ENCODE results near the gene TBC1D1. TPM values are rescaled to one million over a fixed set of nuclear protein-coding genes. Genes with fewer than 3 reads are reported as not detected.

The TBC1D1 gene
- polyA plus RNA-seq, 2 donors = 10.4 to 15.3 TPM

GRCh38 chr4:37936889-37937498, 46.1 kb downstream of the TBC1D1 start:
- H3K27me3 ChIP-seq (ENCODE audit: control insufficient read depth in 1 of 2, insufficient read depth in 2 of 2, low read length in 2 of 2) = no peaks in the 10 kb centered on the region
- 61 to 63% methylated on average over 7 of the region's 7 CpGs for WGBS, 2 donors
- no peak overlapping the region for H3K4me3 ChIP-seq (ENCODE audit: low read depth in 1 of 2, low read length in 2 of 2)

GRCh38 chr4:37938208-37938607, 47.3 kb downstream of the TBC1D1 start:
- Histone ChIP-seq H3K27me3 (ENCODE audit: control insufficient read depth in 1 of 2, insufficient read depth in 2 of 2, low read length in 2 of 2) (no peaks in the 10 kb centered on the region), H3K36me3 (ENCODE audit: control insufficient read depth in 2 of 2, insufficient read depth in 2 of 2, low read length in 1 of 2) (no peaks in the 10 kb centered on the region), H3K9me3 (ENCODE audit: control insufficient read depth in 2 of 2, insufficient read depth in 1 of 2, low read depth in 1 of 2, low read length in 1 of 2) (no peaks in the 10 kb centered on the region), H3K4me1 (ENCODE audit: control insufficient read depth in 2 of 2, insufficient read depth in 2 of 2, low read length in 1 of 2) (no peaks in the 10 kb centered on the region), H3K4me3 (ENCODE audit: low read depth in 1 of 2, low read length in 2 of 2) (no peak overlapping the region), H3K27ac (ENCODE audit: low read depth in 2 of 2, low read length in 1 of 2) (no peak overlapping the region)
- 89 to 98% methylated on average over 3 of the region's 3 CpGs for WGBS, 2 donors

More at GRCh38 chr4:37936889-37937498, 46.1 kb downstream of the TBC1D1 start:
- Histone ChIP-seq H3K27ac (ENCODE audit: low read depth in 2 of 2, low read length in 1 of 2) (no peak overlapping the region), H3K36me3 (ENCODE audit: control insufficient read depth in 2 of 2, insufficient read depth in 2 of 2, low read length in 1 of 2) (no peaks in the 10 kb centered on the region), H3K9me3 (ENCODE audit: control insufficient read depth in 2 of 2, insufficient read depth in 1 of 2, low read depth in 1 of 2, low read length in 1 of 2) (no peaks in the 10 kb centered on the region), H3K4me1 (ENCODE audit: control insufficient read depth in 2 of 2, insufficient read depth in 2 of 2, low read length in 1 of 2) (no peaks in the 10 kb centered on the region)

- WGBS, 2 donors = 81 to 83% methylated on average over 10 of the region's 10 CpGs
- Histone ChIP-seq H3K4me1 (ENCODE audit: control insufficient read depth in 2 of 2, insufficient read depth in 2 of 2, low read length in 1 of 2) (peaks cover 0 to 3% of the 10 kb centered on the region in 2 donors), H3K36me3 (ENCODE audit: control insufficient read depth in 2 of 2, insufficient read depth in 2 of 2, low read length in 1 of 2) (no peaks in the 10 kb centered on the region), H3K27me3 (ENCODE audit: control insufficient read depth in 1 of 2, insufficient read depth in 2 of 2, low read length in 2 of 2) (no peaks in the 10 kb centered on the region), H3K4me3 (ENCODE audit: low read depth in 1 of 2, low read length in 2 of 2) (no peak overlapping the region), H3K27ac (ENCODE audit: low read depth in 2 of 2, low read length in 1 of 2) (no peak overlapping the region), H3K9me3 (ENCODE audit: control insufficient read depth in 2 of 2, insufficient read depth in 1 of 2, low read depth in 1 of 2, low read length in 1 of 2) (no peaks in the 10 kb centered on the region)
Observed at GRCh38 chr4:37946503-37947179, 55.8 kb downstream of the TBC1D1 start.

GRCh38 chr4:37948542-37948941, 57.7 kb downstream of the TBC1D1 start:
- H3K4me3 ChIP-seq (ENCODE audit: low read depth in 1 of 2, low read length in 2 of 2) = no peak overlapping the region
- H3K27me3 ChIP-seq (ENCODE audit: control insufficient read depth in 1 of 2, insufficient read depth in 2 of 2, low read length in 2 of 2) = no peaks in the 10 kb centered on the region
- H3K27ac ChIP-seq (ENCODE audit: low read depth in 2 of 2, low read length in 1 of 2) = no peak overlapping the region
- H3K4me1 ChIP-seq (ENCODE audit: control insufficient read depth in 2 of 2, insufficient read depth in 2 of 2, low read length in 1 of 2) = peaks cover 0 to 3% of the 10 kb centered on the region in 2 donors
- WGBS, 2 donors = 73 to 86% methylated on average over 4 of the region's 4 CpGs
- H3K36me3 ChIP-seq (ENCODE audit: control insufficient read depth in 2 of 2, insufficient read depth in 2 of 2, low read length in 1 of 2) = no peaks in the 10 kb centered on the region
- no peaks in the 10 kb centered on the region for H3K9me3 ChIP-seq (ENCODE audit: control insufficient read depth in 2 of 2, insufficient read depth in 1 of 2, low read depth in 1 of 2, low read length in 1 of 2)

GRCh38 chr4:37949636-37950426, 58.9 kb downstream of the TBC1D1 start:
- no peak overlapping the region for H3K4me3 ChIP-seq (ENCODE audit: low read depth in 1 of 2, low read length in 2 of 2)
- no peaks in the 10 kb centered on the region for H3K27me3 ChIP-seq (ENCODE audit: control insufficient read depth in 1 of 2, insufficient read depth in 2 of 2, low read length in 2 of 2)
- no peaks in the 10 kb centered on the region for H3K36me3 ChIP-seq (ENCODE audit: control insufficient read depth in 2 of 2, insufficient read depth in 2 of 2, low read length in 1 of 2)
- no peaks in the 10 kb centered on the region for H3K9me3 ChIP-seq (ENCODE audit: control insufficient read depth in 2 of 2, insufficient read depth in 1 of 2, low read depth in 1 of 2, low read length in 1 of 2)
- no peak overlapping the region for H3K27ac ChIP-seq (ENCODE audit: low read depth in 2 of 2, low read length in 1 of 2)
- H3K4me1 ChIP-seq (ENCODE audit: control insufficient read depth in 2 of 2, insufficient read depth in 2 of 2, low read length in 1 of 2) = peaks cover 0 to 3% of the 10 kb centered on the region in 2 donors
- 77 to 78% methylated on average over 9 of the region's 9 CpGs for WGBS, 2 donors

- Histone ChIP-seq H3K4me1 (ENCODE audit: control insufficient read depth in 2 of 2, insufficient read depth in 2 of 2, low read length in 1 of 2) (no peaks in the 10 kb centered on the region), H3K36me3 (ENCODE audit: control insufficient read depth in 2 of 2, insufficient read depth in 2 of 2, low read length in 1 of 2) (no peaks in the 10 kb centered on the region), H3K27me3 (ENCODE audit: control insufficient read depth in 1 of 2, insufficient read depth in 2 of 2, low read length in 2 of 2) (no peaks in the 10 kb centered on the region), H3K4me3 (ENCODE audit: low read depth in 1 of 2, low read length in 2 of 2) (no peak overlapping the region), H3K27ac (ENCODE audit: low read depth in 2 of 2, low read length in 1 of 2) (no peak overlapping the region), H3K9me3 (ENCODE audit: control insufficient read depth in 2 of 2, insufficient read depth in 1 of 2, low read depth in 1 of 2, low read length in 1 of 2) (no peaks in the 10 kb centered on the region)
- WGBS, 2 donors = 90 to 92% methylated on average over 10 of the region's 10 CpGs
Observed at GRCh38 chr4:37951461-37952352, 60.8 kb downstream of the TBC1D1 start.

- Histone ChIP-seq H3K27me3 (ENCODE audit: control insufficient read depth in 1 of 2, insufficient read depth in 2 of 2, low read length in 2 of 2) (no peaks in the 10 kb centered on the region), H3K4me1 (ENCODE audit: control insufficient read depth in 2 of 2, insufficient read depth in 2 of 2, low read length in 1 of 2) (no peaks in the 10 kb centered on the region), H3K9me3 (ENCODE audit: control insufficient read depth in 2 of 2, insufficient read depth in 1 of 2, low read depth in 1 of 2, low read length in 1 of 2) (no peaks in the 10 kb centered on the region), H3K4me3 (ENCODE audit: low read depth in 1 of 2, low read length in 2 of 2) (no peak overlapping the region), H3K36me3 (ENCODE audit: control insufficient read depth in 2 of 2, insufficient read depth in 2 of 2, low read length in 1 of 2) (no peaks in the 10 kb centered on the region), H3K27ac (ENCODE audit: low read depth in 2 of 2, low read length in 1 of 2) (no peak overlapping the region)
- WGBS, 2 donors = 31 to 35% methylated on average over 1 of the region's 1 CpG
Observed at GRCh38 chr4:37953156-37953555, 62.3 kb downstream of the TBC1D1 start.

- WGBS, 2 donors = 58 to 68% methylated on average over 7 of the region's 7 CpGs
- Histone ChIP-seq H3K36me3 (ENCODE audit: control insufficient read depth in 2 of 2, insufficient read depth in 2 of 2, low read length in 1 of 2) (no peaks in the 10 kb centered on the region), H3K4me3 (ENCODE audit: low read depth in 1 of 2, low read length in 2 of 2) (no peak overlapping the region), H3K9me3 (ENCODE audit: control insufficient read depth in 2 of 2, insufficient read depth in 1 of 2, low read depth in 1 of 2, low read length in 1 of 2) (no peaks in the 10 kb centered on the region), H3K27ac (ENCODE audit: low read depth in 2 of 2, low read length in 1 of 2) (no peak overlapping the region), H3K4me1 (ENCODE audit: control insufficient read depth in 2 of 2, insufficient read depth in 2 of 2, low read length in 1 of 2) (no peaks in the 10 kb centered on the region), H3K27me3 (ENCODE audit: control insufficient read depth in 1 of 2, insufficient read depth in 2 of 2, low read length in 2 of 2) (no peaks in the 10 kb centered on the region)
Observed at GRCh38 chr4:37953620-37954293, 62.9 kb downstream of the TBC1D1 start.

GRCh38 chr4:37956941-37957340, 66.1 kb downstream of the TBC1D1 start:
- no peaks in the 10 kb centered on the region for H3K9me3 ChIP-seq (ENCODE audit: control insufficient read depth in 2 of 2, insufficient read depth in 1 of 2, low read depth in 1 of 2, low read length in 1 of 2)
- no peaks in the 10 kb centered on the region for H3K27me3 ChIP-seq (ENCODE audit: control insufficient read depth in 1 of 2, insufficient read depth in 2 of 2, low read length in 2 of 2)
- 64 to 78% methylated on average over 4 of the region's 4 CpGs for WGBS, 2 donors
- no peak overlapping the region for H3K27ac ChIP-seq (ENCODE audit: low read depth in 2 of 2, low read length in 1 of 2)
- H3K4me3 ChIP-seq (ENCODE audit: low read depth in 1 of 2, low read length in 2 of 2) = no peak overlapping the region
- no peaks in the 10 kb centered on the region for H3K4me1 ChIP-seq (ENCODE audit: control insufficient read depth in 2 of 2, insufficient read depth in 2 of 2, low read length in 1 of 2)
- H3K36me3 ChIP-seq (ENCODE audit: control insufficient read depth in 2 of 2, insufficient read depth in 2 of 2, low read length in 1 of 2) = no peaks in the 10 kb centered on the region
